GM12891 (cell line): ENCODE measurements around the gene HEMK1.
A peak's percentile ranks its signal among the peaks of the same experiment; 100 is the strongest.

Experiments used
- DNase-seq: peaks from one replicate; pipeline ENCODE4 v3.0.0; 2011; ENCODE audit warnings: low spot score; ENCODE audit not compliant: insufficient read length
- FAIRE-seq: peaks from 2 replicates; lab custom pipeline; 2011; peaks lifted over from hg19 to GRCh38; lab: Jason Lieb, UNC
- PAX5 ChIP-seq: IDR thresholded peaks from 2 replicates; pipeline ENCODE4 v1.6.1; 2011; ENCODE audit warnings: low read length, moderate library complexity, mild to moderate bottlenecking; ENCODE audit not compliant: insufficient read depth, severe bottlenecking
- POLR2A ChIP-seq: IDR thresholded peaks from 2 replicates; pipeline ENCODE4 v1.6.1; 2011; ENCODE audit warnings: low read depth, low read length, control low read depth
- POLR2AphosphoS5 ChIP-seq: IDR thresholded peaks from 2 replicates; pipeline ENCODE4 v1.6.1; 2011; ENCODE audit warnings: low read depth, low read length, control low read depth
- POU2F2 ChIP-seq: IDR thresholded peaks from 2 replicates; pipeline ENCODE4 v1.6.1; 2011; ENCODE audit warnings: low read depth, mild to moderate bottlenecking, control low read depth, low read length, moderate library complexity
- SPI1 ChIP-seq: IDR thresholded peaks from 2 replicates; pipeline ENCODE4 v1.6.1; 2011; ENCODE audit warnings: low read depth, low read length, control low read depth
- TAF1 ChIP-seq: IDR thresholded peaks from 2 replicates; pipeline ENCODE4 v1.6.1; 2011; ENCODE audit warnings: low read depth, low read length, control low read depth

Gene HEMK1

DNA sequence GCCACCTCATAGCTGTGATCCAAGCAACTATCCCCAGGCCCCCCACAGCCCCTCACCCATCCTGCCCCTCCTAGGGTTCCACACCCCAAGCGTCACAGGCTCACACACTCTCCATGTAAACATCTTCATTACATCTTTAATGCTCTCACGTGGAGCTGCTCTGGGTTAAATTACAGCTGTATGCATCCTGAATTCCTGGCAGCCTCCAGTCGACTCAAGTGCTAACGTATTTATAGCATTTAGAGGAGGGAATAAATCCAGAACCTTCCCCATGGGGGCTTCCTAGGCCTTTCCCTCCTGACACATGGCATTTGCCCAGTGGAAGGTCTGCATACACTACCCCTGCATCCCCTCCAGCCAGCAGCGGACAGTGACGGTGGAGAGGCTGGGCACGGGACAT is 11.4 kb upstream of the HEMK1 start:
- no peak for FAIRE-seq
- no peak for DNase-seq

DNA sequence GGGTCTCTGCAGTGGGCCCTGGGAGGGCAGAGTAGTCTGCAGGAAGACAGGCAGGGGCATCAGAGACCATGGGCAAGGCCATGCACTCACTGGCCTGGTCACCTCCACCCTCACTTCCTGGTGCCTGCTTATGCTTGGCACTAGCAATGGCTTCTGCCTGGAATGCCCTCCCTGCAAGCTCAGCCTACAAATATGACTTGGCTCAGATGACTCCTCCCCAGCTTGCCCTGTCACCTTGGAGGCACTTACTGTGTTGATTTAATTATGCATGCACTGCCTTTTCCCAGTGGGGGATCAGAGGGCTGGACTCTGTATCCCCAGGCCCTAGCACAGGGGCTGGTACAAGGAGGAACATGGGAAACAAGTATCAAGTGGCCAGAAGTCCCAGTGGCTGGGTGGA is 9.6 kb upstream of the HEMK1 start:
- TF ChIP-seq POLR2A (no peak), TAF1 (no peak), POU2F2 (no peak), PAX5 (no peak)
- FAIRE-seq (no peak), DNase-seq (no peak)

More for the DNA sequence above, 11.4 kb upstream of the HEMK1 start:
- no peak for TF ChIP-seq TAF1
- no peak for TF ChIP-seq POU2F2
- no peak for TF ChIP-seq POLR2AphosphoS5

DNA sequence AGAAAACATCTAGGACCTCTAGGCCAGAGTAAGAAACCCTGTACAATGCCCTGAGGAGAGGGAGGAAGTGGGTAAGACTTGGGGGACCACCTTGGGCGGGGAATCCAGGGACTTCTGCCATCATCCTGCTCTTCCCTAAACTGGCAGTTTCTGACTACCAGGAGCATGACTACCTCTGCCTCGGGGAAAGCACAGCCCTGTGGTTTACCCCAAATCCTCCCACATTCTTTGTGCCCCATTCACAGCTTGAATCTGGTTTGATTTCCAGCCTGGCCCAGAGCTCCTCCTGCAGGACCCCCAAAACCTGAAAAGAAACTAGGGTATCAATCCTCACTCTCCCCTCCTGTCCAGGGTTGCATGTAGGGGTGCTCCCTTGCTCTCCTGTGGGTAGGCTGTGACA is 6.5 kb upstream of the HEMK1 start:
- DNase-seq = no peak
- FAIRE-seq = no peak

DNA sequence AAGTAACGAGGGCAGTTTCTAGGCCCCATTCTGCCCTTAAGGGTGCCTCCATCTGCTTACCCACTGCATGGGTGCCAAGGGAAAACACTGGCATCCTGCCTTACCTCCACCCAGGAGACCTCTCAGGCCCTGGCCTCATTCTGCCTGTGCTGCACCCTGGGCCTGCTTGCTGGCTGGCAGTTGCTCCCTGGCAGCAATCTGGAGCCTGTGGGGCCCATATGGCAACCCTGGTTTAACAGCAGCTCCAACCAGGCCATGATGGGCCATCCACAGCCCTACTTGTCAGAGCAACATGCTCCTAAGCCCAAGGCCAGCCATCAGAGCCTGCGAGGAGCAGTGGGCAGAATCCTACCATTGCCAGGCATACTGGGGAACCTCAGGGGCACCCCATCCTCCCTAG is 5.5 kb upstream of the HEMK1 start:
- TF ChIP-seq POU2F2 = no peak
- no peak for TF ChIP-seq PAX5
- TF ChIP-seq TAF1 = no peak
- TF ChIP-seq SPI1 = no peak
- TF ChIP-seq POLR2A = no peak
- no peak for TF ChIP-seq POLR2AphosphoS5
- FAIRE-seq (no peak), DNase-seq (no peak)

More for the DNA sequence above, 6.5 kb upstream of the HEMK1 start:
- TF ChIP-seq SPI1 (no peak), PAX5 (no peak), TAF1 (no peak), POU2F2 (no peak), POLR2A (no peak), POLR2AphosphoS5 (no peak)

DNA sequence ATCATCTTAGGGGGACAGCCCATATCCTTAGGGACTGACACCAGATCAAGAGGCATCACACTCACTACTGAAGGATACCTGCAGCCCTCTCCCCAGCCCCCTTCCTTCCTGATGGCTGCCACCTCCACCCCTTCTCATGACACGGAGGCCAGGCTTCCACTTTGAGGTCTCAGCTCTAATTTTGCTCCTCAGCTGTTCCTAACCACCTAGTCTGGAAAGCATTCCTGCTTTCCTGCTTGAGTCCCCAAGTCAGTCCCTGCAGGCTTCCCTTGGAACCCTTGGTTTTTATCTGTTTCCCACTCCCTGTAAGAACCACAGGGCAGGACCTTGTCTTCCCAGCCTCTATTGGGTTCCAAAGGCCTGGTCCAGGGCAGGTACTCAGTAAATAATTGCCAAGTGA is 5.0 kb upstream of the HEMK1 start:
- no peak for DNase-seq
- TF ChIP-seq POU2F2 (no peak), POLR2A (no peak), PAX5 (no peak), POLR2AphosphoS5 (no peak), SPI1 (no peak), TAF1 (no peak)
- no peak for FAIRE-seq

DNA sequence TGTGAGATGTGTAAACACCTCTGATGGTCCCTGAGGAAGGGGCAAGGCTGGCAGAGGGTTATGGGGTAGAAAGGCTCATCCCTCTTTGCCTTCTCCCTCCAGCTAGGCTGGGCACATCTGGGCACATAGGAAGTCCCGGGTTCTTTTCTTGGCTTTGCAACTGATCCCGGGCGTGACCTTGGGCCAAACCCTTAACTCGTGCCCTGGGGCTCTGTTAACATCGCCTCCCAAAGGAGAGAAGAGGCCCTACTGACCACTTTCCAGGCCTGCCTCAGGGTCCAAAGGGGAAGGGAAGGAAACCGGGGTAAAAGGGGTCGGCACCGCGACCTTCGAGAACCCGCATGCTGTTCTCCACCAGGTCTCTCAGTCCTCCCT is 2.3 kb upstream of the HEMK1 start:
- FAIRE-seq (no peak), DNase-seq (no peak)
- no peak for TF ChIP-seq POLR2A
- no peak for TF ChIP-seq SPI1
- TF ChIP-seq TAF1 = no peak
- TF ChIP-seq POLR2AphosphoS5 = no peak
- TF ChIP-seq POU2F2 = no peak
- TF ChIP-seq PAX5 = no peak

DNA sequence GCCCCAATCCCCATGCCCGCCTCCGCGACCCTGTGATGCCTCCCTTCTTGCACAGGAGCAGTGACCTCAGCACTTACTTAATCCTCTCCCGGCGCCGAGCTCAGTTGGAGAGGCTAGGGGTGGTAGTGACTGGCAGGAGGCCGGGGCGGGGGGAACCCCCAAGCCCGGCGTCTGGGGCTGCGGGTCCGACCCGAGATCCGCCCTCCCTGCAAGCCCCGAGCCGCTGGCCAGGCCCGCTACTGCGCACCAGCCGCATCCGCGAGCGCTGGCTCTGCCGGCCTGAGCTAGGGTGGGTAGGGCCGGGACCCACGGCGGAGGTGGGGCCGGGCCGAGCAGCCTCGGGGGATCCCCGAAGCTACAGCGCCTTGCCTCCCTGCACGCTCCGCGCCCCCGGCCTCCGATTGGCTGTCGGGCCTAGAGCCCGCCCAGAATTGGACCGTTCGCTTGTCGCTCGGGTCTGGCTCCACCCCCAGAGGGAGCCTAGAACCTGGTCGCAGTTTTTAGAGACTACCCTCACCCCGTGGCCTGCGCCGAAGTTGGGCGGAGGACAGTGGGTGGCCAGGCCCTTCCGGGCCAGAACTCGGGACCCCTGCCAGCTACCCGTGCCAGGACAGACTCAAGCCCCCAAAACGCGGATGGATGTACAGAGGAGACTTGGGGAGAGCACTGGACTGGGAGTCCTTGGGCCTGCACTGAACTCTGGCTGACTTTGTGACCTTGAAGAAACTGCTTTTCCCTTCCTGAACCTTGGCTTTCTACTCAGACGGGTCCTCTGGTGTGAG is 1.7 kb upstream of the HEMK1 start, which contains the start of gene C3orf18:
Gene C3orf18 (minus strand): TSS at position 362 of the 782 bp plus-strand sequence. CDS start 2,048 bp downstream, outside the sequence.
- FAIRE-seq = peak; percentile 97
- no peak for TF ChIP-seq PAX5
- TF ChIP-seq TAF1 = no peak
- no peak for TF ChIP-seq SPI1
- no peak for TF ChIP-seq POLR2AphosphoS5
- DNase-seq = peak; percentile 100

DNA sequence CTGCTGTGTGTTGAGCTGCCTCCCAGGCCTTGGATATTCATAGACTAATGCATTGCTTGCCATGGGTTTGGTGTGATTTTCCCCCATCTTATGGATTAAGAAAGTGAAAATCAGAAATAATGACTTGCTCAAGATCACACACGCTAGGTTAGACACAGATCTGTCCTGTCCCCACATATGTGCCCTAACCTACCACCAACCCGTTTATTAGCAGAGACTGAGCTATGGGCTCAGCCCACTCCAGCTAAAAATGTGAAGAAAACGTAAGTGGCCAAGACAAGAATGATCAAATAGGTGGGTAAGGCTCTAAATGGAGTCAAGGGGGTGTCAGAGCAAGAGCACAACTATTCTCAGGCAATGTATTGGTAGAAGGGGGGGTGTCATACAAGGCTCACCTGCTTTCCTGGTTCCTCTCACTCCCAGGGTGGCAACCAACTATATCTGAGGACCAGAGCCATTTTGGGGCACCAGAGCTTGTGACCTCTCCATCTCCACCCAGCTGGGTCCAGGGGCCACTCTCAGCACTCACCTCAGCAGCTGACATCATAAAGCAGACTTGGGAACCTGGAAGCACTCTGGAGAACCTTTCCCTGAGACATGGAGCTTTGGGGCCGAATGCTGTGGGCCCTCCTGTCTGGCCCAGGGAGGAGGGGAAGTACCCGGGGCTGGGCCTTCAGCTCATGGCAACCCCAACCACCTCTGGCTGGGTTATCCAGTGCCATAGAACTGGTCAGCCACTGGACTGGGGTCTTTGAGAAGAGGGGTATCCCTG is 1.4 kb downstream of the HEMK1 start:
- FAIRE-seq = peak; percentile 33
- no peak for DNase-seq
- TF ChIP-seq POLR2A = no peak
- no peak for TF ChIP-seq POU2F2
- no peak for TF ChIP-seq POLR2AphosphoS5
- TF ChIP-seq PAX5 = no peak
- no peak for TF ChIP-seq SPI1
- no peak for TF ChIP-seq TAF1

DNA sequence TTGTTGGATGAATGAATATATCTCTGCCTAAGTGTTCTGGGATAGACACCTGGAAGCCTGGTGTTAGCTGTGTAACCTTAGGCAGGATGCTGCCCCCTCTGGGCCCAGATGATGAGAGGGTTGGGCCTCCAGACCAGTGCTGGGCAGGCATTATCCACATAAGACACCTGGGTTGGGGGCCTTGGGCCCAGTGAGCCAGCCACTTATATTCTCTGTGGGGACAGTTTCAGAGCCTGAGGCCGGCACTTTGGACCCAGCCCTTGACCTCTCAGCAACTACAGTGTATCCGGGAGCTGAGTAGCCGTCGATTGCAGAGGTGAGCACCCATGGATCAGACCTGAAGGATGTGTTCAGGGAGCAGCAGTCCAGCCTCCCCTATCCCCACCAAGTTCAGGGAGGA is 2.2 kb downstream of the HEMK1 start:
- FAIRE-seq (no peak), DNase-seq (no peak)
- TF ChIP-seq TAF1 (no peak), POLR2AphosphoS5 (no peak), PAX5 (no peak), POLR2A (no peak)

DNA sequence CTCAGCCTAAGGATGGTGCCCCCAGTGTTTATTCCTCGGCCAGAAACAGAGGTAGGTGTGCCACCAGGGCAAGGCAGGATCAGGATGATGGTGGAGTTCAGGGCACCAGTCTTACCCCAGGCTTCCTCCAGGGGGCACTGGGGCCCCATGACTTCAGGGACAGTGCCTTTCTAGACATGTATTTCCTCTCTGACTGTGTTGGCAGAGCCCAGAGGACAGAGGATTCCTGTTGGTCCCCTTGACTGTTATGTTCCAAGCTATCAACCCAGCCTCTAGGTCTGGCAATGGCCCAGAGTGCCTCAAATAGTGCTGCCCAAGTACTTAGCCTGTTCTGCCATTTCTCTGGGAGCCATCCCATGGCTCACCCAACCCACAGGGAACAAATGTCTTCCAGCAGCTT is 2.8 kb downstream of the HEMK1 start:
- TF ChIP-seq POU2F2 (no peak), TAF1 (no peak), SPI1 (no peak), POLR2A (no peak), PAX5 (no peak), POLR2AphosphoS5 (no peak)
- FAIRE-seq (peak; percentile 96), DNase-seq (peak; percentile 56)
